GM19238 (cell line): ENCODE data around the gene PRKCH.

Experiments
- DNase-seq: peaks from one replicate; pipeline ENCODE4 v3.0.0; 2011; ENCODE audit warnings: low spot score; ENCODE audit not compliant: insufficient read length

The PRKCH gene

DNA sequence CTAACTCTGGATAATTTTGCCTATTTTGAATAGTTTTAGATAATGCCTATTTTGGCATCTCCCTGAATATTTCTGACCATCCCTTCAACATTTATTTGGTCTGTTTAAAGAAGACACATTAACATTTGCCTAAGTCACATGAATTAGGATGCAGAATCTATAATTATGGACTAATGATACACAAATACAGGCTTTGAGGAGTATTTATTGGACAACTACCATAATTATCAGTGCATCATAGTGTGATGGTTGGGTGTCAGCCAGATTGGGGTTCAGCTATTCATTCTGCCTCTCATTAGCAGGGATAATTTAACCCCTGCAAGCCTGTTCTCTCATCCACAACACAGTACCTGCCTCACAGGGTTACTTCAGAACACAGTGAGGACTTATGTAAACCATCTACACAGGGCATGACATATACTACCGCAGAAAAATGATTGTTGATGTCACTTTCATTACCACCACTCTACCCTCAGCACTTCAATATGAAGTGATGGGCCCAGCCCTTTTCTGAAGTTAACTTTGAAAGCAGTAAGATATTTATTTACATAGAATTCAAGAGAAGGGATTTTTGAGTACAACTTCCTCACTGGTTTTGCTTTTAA lies 14.4 kb downstream of the PRKCH start:
- no peak for DNase-seq

DNA sequence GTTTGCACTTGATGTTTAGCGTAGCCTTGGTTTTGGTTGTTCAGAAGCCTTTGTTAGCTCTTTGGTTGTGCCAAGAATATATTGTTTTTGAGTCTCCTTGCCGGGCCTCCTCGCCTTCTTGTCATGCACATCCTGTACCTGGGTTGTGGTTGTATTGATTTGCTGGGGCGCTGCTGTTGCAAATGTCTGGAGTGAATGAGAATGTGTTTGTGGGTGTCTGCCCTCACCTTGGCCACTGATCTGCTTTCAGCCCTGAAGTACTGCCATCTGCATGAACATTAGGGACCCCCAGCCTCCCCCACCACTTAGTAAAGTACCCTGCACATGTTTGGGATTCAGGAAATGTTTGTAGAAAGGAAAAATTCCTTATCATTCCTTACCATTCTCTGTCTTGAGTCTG lies 16.5 kb downstream of the PRKCH start:
- DNase-seq = no peak

DNA sequence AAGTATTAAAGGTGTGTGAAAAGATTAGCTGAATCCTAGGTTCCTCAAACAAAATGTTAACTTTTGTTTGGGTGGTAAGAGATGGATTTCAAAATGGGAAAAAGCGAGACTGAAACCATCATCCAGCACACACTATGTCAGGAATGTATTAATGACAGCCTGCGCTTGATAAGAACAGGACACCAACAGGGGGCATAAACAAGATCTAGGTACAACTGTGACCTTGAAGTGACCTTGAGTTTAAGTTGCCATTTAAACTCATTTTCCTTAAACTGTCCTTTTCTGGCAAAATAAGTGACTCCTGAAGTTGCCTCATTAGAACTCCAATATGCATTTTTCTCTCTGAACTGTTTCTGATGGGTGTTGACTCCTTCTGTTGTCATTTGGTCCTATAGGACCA lies 17.1 kb downstream of the PRKCH start:
- no peak for DNase-seq

- no peak for DNase-seq
Measured at GRCh38 chr14:61341275-61342206, 20.2 kb downstream of the PRKCH start.

- DNase-seq = no peak
Measured at GRCh38 chr14:61342486-61342885, 21.1 kb downstream of the PRKCH start.

DNA sequence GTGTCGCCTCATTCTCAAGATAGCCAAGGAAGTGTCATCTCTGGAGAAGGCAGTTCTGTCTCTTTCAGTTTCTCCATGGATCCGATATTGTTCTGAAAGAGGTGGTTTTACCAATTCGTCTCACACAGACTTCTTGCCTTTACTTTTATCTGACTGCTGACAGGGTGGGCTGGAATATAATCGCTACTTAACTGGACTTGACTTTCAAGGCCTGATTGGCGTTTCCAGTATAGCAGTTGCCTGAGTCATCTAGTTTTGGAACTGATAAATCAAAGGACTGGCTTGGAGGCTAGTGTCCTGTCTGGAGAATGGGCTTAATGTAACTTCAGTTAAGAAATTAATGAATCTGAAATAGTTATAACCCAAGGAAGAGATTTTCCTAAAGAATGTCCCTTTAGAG lies 21.6 kb downstream of the PRKCH start:
- no peak for DNase-seq

GRCh38 chr14:61343471-61343870 lies 22.1 kb downstream of the PRKCH start:
- no peak for DNase-seq

GRCh38 chr14:61343991-61344405 lies 22.6 kb downstream of the PRKCH start:
- no peak for DNase-seq

GRCh38 chr14:61344437-61345150 lies 23.2 kb downstream of the PRKCH start:
- no peak for DNase-seq

DNA sequence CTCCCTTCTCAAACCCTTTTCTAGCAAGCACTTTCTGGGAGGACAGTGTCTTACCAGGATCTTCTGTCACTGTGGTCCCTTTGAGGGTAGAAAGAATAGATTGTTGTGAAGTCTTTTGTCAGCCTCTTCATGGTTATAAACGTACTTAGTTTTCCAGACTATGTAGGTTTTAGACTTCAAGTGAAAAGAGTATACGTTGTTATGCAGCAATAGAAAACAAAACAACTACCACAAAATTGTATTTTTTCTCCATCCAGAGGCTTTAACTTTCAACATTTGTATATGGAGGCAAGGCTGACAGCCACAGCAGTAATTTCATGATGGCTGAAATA lies 23.7 kb downstream of the PRKCH start:
- DNase-seq = no peak

- no peak for DNase-seq
Measured at GRCh38 chr14:61346221-61346620, 24.8 kb downstream of the PRKCH start.

DNA sequence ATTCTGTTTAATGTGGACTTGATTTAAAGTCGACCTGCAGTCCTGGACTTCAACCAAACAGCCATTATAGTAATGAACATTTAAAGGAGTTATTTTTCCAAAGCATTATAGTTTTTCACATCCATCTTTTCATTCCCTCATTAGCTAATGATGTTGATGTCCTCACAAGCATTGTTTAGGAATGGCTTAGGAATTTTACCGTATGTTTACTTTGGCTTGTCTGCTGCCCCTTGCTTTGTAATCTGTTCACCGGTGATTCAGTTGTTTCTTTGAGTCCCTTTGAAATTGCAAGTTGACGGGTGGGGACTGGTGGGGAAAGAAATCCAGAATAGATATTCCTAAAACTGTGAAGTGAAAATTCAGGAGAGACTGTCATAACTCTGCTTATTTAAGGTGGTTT lies 25.4 kb downstream of the PRKCH start:
- DNase-seq = no peak

GRCh38 chr14:61347826-61348443 lies 26.6 kb downstream of the PRKCH start:
- no peak for DNase-seq

- DNase-seq = no peak
Measured at GRCh38 chr14:61350427-61351270, 29.3 kb downstream of the PRKCH start.

DNA sequence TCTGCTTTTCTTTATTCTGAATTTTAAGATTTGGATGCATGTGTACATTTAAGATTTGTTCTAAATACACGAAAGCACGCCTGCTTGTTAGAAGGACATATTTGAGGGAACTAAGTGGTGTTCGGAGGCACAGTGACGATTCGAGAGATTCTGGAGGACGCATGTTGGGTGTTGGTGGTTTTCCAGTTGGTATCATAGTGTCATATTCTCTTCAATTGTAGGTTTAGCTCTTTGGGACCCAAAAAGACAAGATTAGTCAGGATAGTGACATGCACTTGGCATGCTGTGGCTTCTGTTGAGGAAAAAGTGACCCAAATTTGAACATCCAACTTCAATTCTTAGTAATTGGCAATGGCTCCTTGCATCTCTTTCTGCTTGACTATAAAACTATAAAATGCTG lies 30.1 kb downstream of the PRKCH start:
- no peak for DNase-seq

DNA sequence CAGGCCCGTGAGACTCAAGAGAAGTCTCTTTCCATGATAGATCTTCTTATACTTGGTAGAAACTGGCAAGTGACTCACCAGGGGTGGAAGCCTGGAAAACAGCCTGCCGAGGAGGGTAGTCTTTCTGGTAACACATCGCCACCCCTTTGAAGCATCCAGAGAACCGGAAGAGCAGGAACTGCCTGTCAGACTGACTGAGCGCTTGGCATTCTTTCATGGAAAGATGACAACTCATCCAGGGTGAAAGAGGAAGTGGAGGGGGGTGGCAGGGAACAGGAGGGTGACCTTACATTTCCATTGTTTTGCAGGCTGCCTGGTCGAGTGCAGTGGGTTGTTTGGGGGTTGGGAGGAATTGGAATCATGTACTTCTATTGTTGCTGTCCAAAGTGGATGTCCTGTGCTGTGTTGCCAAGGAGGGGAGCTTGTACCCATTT lies 34.5 kb downstream of the PRKCH start:
- no peak for DNase-seq

GRCh38 chr14:61357123-61357522 lies 35.7 kb downstream of the PRKCH start:
- no peak for DNase-seq

DNA sequence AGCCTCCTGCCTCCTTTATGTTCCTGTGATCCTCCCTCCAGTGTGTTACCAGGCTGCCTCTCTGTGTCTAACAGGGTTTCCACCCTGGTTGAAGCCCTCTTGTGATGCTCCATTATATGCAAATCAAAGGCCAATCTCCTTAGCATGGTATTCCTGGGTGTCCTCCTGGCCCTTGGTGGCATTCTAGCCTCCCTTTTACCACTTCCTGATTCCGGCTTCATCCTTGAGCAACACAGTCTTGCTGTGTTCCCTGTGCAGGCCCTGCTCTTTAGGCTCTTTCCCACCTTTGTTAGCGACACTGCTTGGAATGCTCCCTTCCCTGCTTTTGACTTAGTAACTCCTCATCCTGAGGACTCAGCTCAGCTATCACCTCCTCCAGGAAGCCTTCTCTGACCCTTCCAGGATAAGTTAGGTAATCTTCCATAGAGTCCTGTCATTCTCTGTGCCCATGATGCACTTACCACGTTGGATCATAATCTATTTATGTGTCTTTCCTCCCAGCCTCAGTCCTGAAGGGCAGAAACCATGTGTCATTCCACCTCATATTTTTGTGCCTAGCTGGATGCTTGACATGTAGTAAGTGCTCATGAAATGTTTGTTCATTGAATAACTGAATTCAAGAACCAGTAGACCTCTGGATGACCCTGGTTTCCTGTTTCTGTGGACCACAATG lies 37.3 kb downstream of the PRKCH start:
- DNase-seq = no peak

GRCh38 chr14:61360796-61361525 lies 39.6 kb downstream of the PRKCH start:
- no peak for DNase-seq
